ENCODE data around the gene UBE2G1.

UBE2G1 gene

GRCh38 chr17:4295686-4296085, 70.8 kb downstream of the UBE2G1 start:
- no peak for ATAC-seq (ENCODE audit: low read depth)
- H3K4me3 ChIP-seq (ENCODE audit: severe bottlenecking): no peak overlapping the region
- H3K4me1 ChIP-seq (ENCODE audit: insufficient read depth, poor library complexity, severe bottlenecking): no peaks in the 10 kb centered on the region
- no peak overlapping the region for H3K27ac ChIP-seq (ENCODE audit: poor library complexity, severe bottlenecking)
- no peak for DNase-seq (ENCODE audit: low spot score)
- H3K27me3 ChIP-seq (ENCODE audit: insufficient read depth, poor library complexity, severe bottlenecking): no peaks in the 10 kb centered on the region
- H3K9me3 ChIP-seq (ENCODE audit: severe bottlenecking): no peaks in the 10 kb centered on the region
- H3K36me3 ChIP-seq (ENCODE audit: low read depth): peaks cover 40% of the 10 kb centered on the region
- TF ChIP-seq CTCF (IDR thresholded peaks at IDR 0.05; ENCODE audit: poor library complexity, severe bottlenecking): no peak

- no peak for DNase-seq (ENCODE audit: low spot score)
- Histone ChIP-seq H3K4me3 (ENCODE audit: severe bottlenecking) (no peak overlapping the region), H3K9me3 (ENCODE audit: severe bottlenecking) (no peaks in the 10 kb centered on the region), H3K27me3 (ENCODE audit: insufficient read depth, poor library complexity, severe bottlenecking) (no peaks in the 10 kb centered on the region), H3K4me1 (ENCODE audit: insufficient read depth, poor library complexity, severe bottlenecking) (no peaks in the 10 kb centered on the region), H3K36me3 (ENCODE audit: low read depth) (peaks cover 57% of the 10 kb centered on the region), H3K27ac (ENCODE audit: poor library complexity, severe bottlenecking) (no peak overlapping the region)
- no peak for ATAC-seq (ENCODE audit: low read depth)
- TF ChIP-seq CTCF (IDR thresholded peaks at IDR 0.05; ENCODE audit: poor library complexity, severe bottlenecking): no peak
Observed at GRCh38 chr17:4293572-4293971, 72.9 kb downstream of the UBE2G1 start.

- DNase-seq (ENCODE audit: low spot score) (no peak), ATAC-seq (ENCODE audit: low read depth) (no peak)
- Histone ChIP-seq H3K9me3 (ENCODE audit: severe bottlenecking) (no peaks in the 10 kb centered on the region), H3K36me3 (ENCODE audit: low read depth) (peaks cover 34% of the 10 kb centered on the region), H3K4me3 (ENCODE audit: severe bottlenecking) (no peak overlapping the region), H3K27me3 (ENCODE audit: insufficient read depth, poor library complexity, severe bottlenecking) (no peaks in the 10 kb centered on the region), H3K27ac (ENCODE audit: poor library complexity, severe bottlenecking) (no peak overlapping the region), H3K4me1 (ENCODE audit: insufficient read depth, poor library complexity, severe bottlenecking) (no peaks in the 10 kb centered on the region)
- TF ChIP-seq CTCF (IDR thresholded peaks at IDR 0.05; ENCODE audit: poor library complexity, severe bottlenecking): no peak
Observed at GRCh38 chr17:4287710-4288109, 78.8 kb downstream of the UBE2G1 start.

GRCh38 chr17:4276514-4276913, 90.0 kb downstream of the UBE2G1 start:
- no peak for ATAC-seq (ENCODE audit: low read depth)
- Histone ChIP-seq H3K9me3 (ENCODE audit: severe bottlenecking) (no peaks in the 10 kb centered on the region), H3K27ac (ENCODE audit: poor library complexity, severe bottlenecking) (no peak overlapping the region), H3K4me1 (ENCODE audit: insufficient read depth, poor library complexity, severe bottlenecking) (no peaks in the 10 kb centered on the region), H3K4me3 (ENCODE audit: severe bottlenecking) (no peak overlapping the region), H3K27me3 (ENCODE audit: insufficient read depth, poor library complexity, severe bottlenecking) (no peaks in the 10 kb centered on the region), H3K36me3 (ENCODE audit: low read depth) (peaks cover 33% of the 10 kb centered on the region)
- DNase-seq (ENCODE audit: low spot score): no peak
- TF ChIP-seq CTCF (IDR thresholded peaks at IDR 0.05; ENCODE audit: poor library complexity, severe bottlenecking): no peak

- ATAC-seq (ENCODE audit: low read depth) (no peak), DNase-seq (ENCODE audit: low spot score) (no peak)
- H3K4me3 ChIP-seq (ENCODE audit: severe bottlenecking): no peak overlapping the region
- H3K9me3 ChIP-seq (ENCODE audit: severe bottlenecking): no peaks in the 10 kb centered on the region
- peaks cover 30% of the 10 kb centered on the region for H3K36me3 ChIP-seq (ENCODE audit: low read depth)
- no peaks in the 10 kb centered on the region for H3K4me1 ChIP-seq (ENCODE audit: insufficient read depth, poor library complexity, severe bottlenecking)
- no peak for TF ChIP-seq CTCF (IDR thresholded peaks at IDR 0.05; ENCODE audit: poor library complexity, severe bottlenecking)
- no peaks in the 10 kb centered on the region for H3K27me3 ChIP-seq (ENCODE audit: insufficient read depth, poor library complexity, severe bottlenecking)
- H3K27ac ChIP-seq (ENCODE audit: poor library complexity, severe bottlenecking): no peak overlapping the region
Observed at GRCh38 chr17:4272972-4273368, 93.5 kb downstream of the UBE2G1 start.

All from RWPE2 (cell line).